ENCODE data around the gene ACOX1. TPM values are rescaled to one million over a fixed set of nuclear protein-coding genes. Genes with fewer than 3 reads are reported as not detected.

Gene ACOX1
- polyA plus RNA-seq, 1 donor (not counting 4 experiments of a cell fraction or from before 2014, with no cell fraction given), result 31.8 TPM

GRCh38 chr17:75914643-75915267 lies 64.2 kb downstream of the ACOX1 start:
- dilution Hi-C loops (cut with MboI; ENCODE audit: extremely low pct_ligation_motif_present, low sequenced_read_pairs), result no loop called here
- H3K27me3 ChIP-seq (ENCODE audit: control insufficient read depth, extremely low read depth, insufficient read depth, low read length), result no peaks in the 10 kb centered on the region
- FAIRE-seq, result no peak

GRCh38 chr17:75913537-75914210 lies 65.3 kb downstream of the ACOX1 start:
- H3K27me3 ChIP-seq (ENCODE audit: control insufficient read depth, extremely low read depth, insufficient read depth, low read length), result no peaks in the 10 kb centered on the region
- H2AFZ ChIP-seq (ENCODE audit: control insufficient read depth, low read length), result no peak overlapping the region
- no peak overlapping the region for H3K4me2 ChIP-seq (ENCODE audit: control insufficient read depth, extremely low read depth, insufficient read depth, low read depth, low read length)
- H3K4me3 ChIP-seq (ENCODE audit: control insufficient read depth in 2 of 3, extremely low read depth in 1 of 3, insufficient read depth in 2 of 3, low read depth in 1 of 3, low read length in 3 of 3), result no peak overlapping the region
- dilution Hi-C loops (cut with MboI; ENCODE audit: extremely low pct_ligation_motif_present, low sequenced_read_pairs), result no loop called here
- DNase-seq (ENCODE audit: low read depth, low spot score) (no peak), FAIRE-seq (no peak)
- TF ChIP-seq EZH2 (IDR thresholded peaks at IDR 0.05; ENCODE audit: low read length) (no peak), CTCF (optimal IDR thresholded peaks at IDR 0.05 in 1 of 3, IDR thresholded peaks at IDR 0.05 in 1 of 3, conservative IDR thresholded peaks at IDR 0.05 in 1 of 3; ENCODE audit: extremely low read depth in 1 of 3, insufficient read depth in 2 of 3, low read length in 3 of 3) (no peak)
- peaks cover 2% of the 10 kb centered on the region for H3K9me1 ChIP-seq (ENCODE audit: control insufficient read depth, extremely low read depth, insufficient read depth, low read length)
- H3K27ac ChIP-seq (ENCODE audit: control insufficient read depth, insufficient read depth, low read length), result no peak overlapping the region
- peaks cover 22% of the 10 kb centered on the region for H3K4me1 ChIP-seq (ENCODE audit: control insufficient read depth, extremely low read depth, insufficient read depth, low read length)
- H3K9ac ChIP-seq (ENCODE audit: control insufficient read depth, extremely low read depth, insufficient read depth, low read length), result no peak overlapping the region
- H4K20me1 ChIP-seq (ENCODE audit: control insufficient read depth, extremely low read depth, insufficient read depth, low read length), result no peaks in the 10 kb centered on the region
- no peaks in the 10 kb centered on the region for H3K79me2 ChIP-seq (ENCODE audit: control insufficient read depth, insufficient read depth, low read length)
- H3K36me3 ChIP-seq (ENCODE audit: control insufficient read depth in 2 of 2, extremely low read depth in 1 of 2, insufficient read depth in 2 of 2, low read length in 2 of 2), result peaks cover 0 to 9% of the 10 kb centered on the region in 2 experiments
- H3K9me3 ChIP-seq (ENCODE audit: control insufficient read depth, low read depth, low read length), result no peaks in the 10 kb centered on the region

More at GRCh38 chr17:75914643-75915267, 64.2 kb downstream of the ACOX1 start:
- no peak for TF ChIP-seq CTCF (optimal IDR thresholded peaks at IDR 0.05 in 1 of 3, IDR thresholded peaks at IDR 0.05 in 1 of 3, conservative IDR thresholded peaks at IDR 0.05 in 1 of 3; ENCODE audit: extremely low read depth in 1 of 3, insufficient read depth in 2 of 3, low read length in 3 of 3)
- Histone ChIP-seq H3K4me1 (ENCODE audit: control insufficient read depth, extremely low read depth, insufficient read depth, low read length) (peaks cover 14% of the 10 kb centered on the region), H3K79me2 (ENCODE audit: control insufficient read depth, insufficient read depth, low read length) (no peaks in the 10 kb centered on the region), H3K9me1 (ENCODE audit: control insufficient read depth, extremely low read depth, insufficient read depth, low read length) (peaks cover 2% of the 10 kb centered on the region), H3K36me3 (ENCODE audit: control insufficient read depth in 2 of 2, extremely low read depth in 1 of 2, insufficient read depth in 2 of 2, low read length in 2 of 2) (peaks cover 0 to 9% of the 10 kb centered on the region in 2 experiments), H3K4me2 (ENCODE audit: control insufficient read depth, extremely low read depth, insufficient read depth, low read depth, low read length) (no peak overlapping the region), H3K4me3 (ENCODE audit: control insufficient read depth in 2 of 3, extremely low read depth in 1 of 3, insufficient read depth in 2 of 3, low read depth in 1 of 3, low read length in 3 of 3) (no peak overlapping the region), H2AFZ (ENCODE audit: control insufficient read depth, low read length) (no peak overlapping the region), H3K27ac (ENCODE audit: control insufficient read depth, insufficient read depth, low read length) (no peak overlapping the region), H4K20me1 (ENCODE audit: control insufficient read depth, extremely low read depth, insufficient read depth, low read length) (no peaks in the 10 kb centered on the region), H3K9me3 (ENCODE audit: control insufficient read depth, low read depth, low read length) (no peaks in the 10 kb centered on the region), H3K9ac (ENCODE audit: control insufficient read depth, extremely low read depth, insufficient read depth, low read length) (no peak overlapping the region)
- DNase-seq (ENCODE audit: low read depth, low spot score), result no peak
